ENCODE measurements around the gene KLC4. TPM values are rescaled to one million over a fixed set of nuclear protein-coding genes. Genes with fewer than 3 reads are reported as not detected.
A peak's percentile ranks its signal among the peaks of the same experiment; 100 is the strongest.

The KLC4 gene
- total RNA-seq, 1 donor from 2014 or later = 12.6 TPM

- Histone ChIP-seq H2AFZ (replicated peaks) (no peak overlapping the region), H3K4me2 (no peak overlapping the region), H3F3A (ENCODE audit: low read depth) (peaks cover 11% of the 10 kb centered on the region), H3K79me2 (ENCODE audit: low read depth) (peaks cover 18% of the 10 kb centered on the region), H4K20me1 (ENCODE audit: low read depth) (no peaks in the 10 kb centered on the region), H3K27ac (no peak overlapping the region), H3K36me3 (no peaks in the 10 kb centered on the region), H3K9ac (no peak overlapping the region), H3K4me1 (no peaks in the 10 kb centered on the region), H3K9me3 (ENCODE audit: low read depth) (no peaks in the 10 kb centered on the region), H3K4me3 (no peak overlapping the region), H3K27me3 (no peaks in the 10 kb centered on the region)
- Mint-ChIP-seq H3K27ac (no peak overlapping the region), H3K27me3 (ENCODE audit: insufficient read depth, low read depth) (peaks cover 14% of the 10 kb centered on the region), H3K9me3 (no peaks in the 10 kb centered on the region), H3K36me3 (peaks cover 26% of the 10 kb centered on the region), H3K4me3 (peak overlapping the region; percentile 70), H3K4me1 (peaks cover 27% of the 10 kb centered on the region)
- TF ChIP-seq EZH2 (IDR thresholded peaks at IDR 0.05) (no peak), EZH2phosphoT487 (IDR thresholded peaks at IDR 0.05) (no peak)
- TF ChIP-seq, protein P1, sequence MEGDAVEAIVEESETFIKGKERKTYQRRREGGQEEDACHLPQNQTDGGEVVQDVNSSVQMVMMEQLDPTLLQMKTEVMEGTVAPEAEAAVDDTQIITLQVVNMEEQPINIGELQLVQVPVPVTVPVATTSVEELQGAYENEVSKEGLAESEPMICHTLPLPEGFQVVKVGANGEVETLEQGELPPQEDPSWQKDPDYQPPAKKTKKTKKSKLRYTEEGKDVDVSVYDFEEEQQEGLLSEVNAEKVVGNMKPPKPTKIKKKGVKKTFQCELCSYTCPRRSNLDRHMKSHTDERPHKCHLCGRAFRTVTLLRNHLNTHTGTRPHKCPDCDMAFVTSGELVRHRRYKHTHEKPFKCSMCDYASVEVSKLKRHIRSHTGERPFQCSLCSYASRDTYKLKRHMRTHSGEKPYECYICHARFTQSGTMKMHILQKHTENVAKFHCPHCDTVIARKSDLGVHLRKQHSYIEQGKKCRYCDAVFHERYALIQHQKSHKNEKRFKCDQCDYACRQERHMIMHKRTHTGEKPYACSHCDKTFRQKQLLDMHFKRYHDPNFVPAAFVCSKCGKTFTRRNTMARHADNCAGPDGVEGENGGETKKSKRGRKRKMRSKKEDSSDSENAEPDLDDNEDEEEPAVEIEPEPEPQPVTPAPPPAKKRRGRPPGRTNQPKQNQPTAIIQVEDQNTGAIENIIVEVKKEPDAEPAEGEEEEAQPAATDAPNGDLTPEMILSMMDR (IDR thresholded peaks at IDR 0.05) = no peak
- no peak for DNase-seq (ENCODE audit: low spot score)
Observed at GRCh38 chr6:43050981-43051380, 8.4 kb upstream of the KLC4 start.

DNA sequence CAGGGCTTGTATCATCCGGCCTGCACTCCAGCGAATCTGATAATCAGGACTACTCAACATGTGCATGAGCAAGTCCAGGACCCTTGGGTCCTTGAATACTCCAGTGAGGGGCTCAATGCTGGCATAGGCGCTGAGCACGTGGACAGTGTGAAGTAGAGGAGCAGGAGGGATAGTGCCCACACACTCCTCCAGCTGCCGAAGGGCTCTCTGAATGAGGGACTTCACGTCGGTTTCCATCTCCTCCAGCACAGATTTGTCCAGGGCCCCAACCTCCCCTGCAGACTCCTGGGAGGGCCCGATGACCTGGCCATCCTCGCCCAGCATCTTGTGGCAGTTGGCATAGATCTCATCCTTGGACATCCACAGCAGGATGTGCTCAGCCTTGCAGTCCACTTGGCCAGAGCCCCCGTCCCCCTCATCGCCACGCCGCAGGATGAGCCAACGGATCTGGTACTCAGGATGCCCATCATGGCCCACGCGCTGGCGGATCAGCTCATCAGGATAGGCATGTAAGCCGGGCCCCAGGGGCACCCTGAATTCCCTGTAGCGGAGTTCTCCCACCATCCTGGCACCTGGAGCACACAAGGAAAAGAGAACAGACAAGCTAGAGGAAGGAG is 7.1 kb upstream of the KLC4 start:
- Histone ChIP-seq H2AFZ (replicated peaks) (no peak overlapping the region), H3K9me3 (ENCODE audit: low read depth) (no peaks in the 10 kb centered on the region), H3F3A (ENCODE audit: low read depth) (peaks cover 11% of the 10 kb centered on the region), H3K4me3 (peak overlapping the region; percentile 75), H3K27ac (no peak overlapping the region), H3K9ac (peak overlapping the region; percentile 73), H3K27me3 (no peaks in the 10 kb centered on the region), H3K4me1 (no peaks in the 10 kb centered on the region), H3K36me3 (no peaks in the 10 kb centered on the region), H4K20me1 (ENCODE audit: low read depth) (no peaks in the 10 kb centered on the region), H3K79me2 (ENCODE audit: low read depth) (peaks cover 19% of the 10 kb centered on the region), H3K4me2 (peak overlapping the region; percentile 88)
- Mint-ChIP-seq H3K27ac (peak overlapping the region; percentile 96), H3K27me3 (ENCODE audit: insufficient read depth, low read depth) (peaks cover 9% of the 10 kb centered on the region), H3K36me3 (peaks cover 19% of the 10 kb centered on the region), H3K9me3 (no peaks in the 10 kb centered on the region), H3K4me3 (peak overlapping the region; percentile 92), H3K4me1 (peaks cover 27% of the 10 kb centered on the region)
- no peak for DNase-seq (ENCODE audit: low spot score)
- TF ChIP-seq EZH2phosphoT487 (IDR thresholded peaks at IDR 0.05) (no peak), EZH2 (IDR thresholded peaks at IDR 0.05) (no peak)
- TF ChIP-seq, protein P1 (IDR thresholded peaks at IDR 0.05) = no peak

DNA sequence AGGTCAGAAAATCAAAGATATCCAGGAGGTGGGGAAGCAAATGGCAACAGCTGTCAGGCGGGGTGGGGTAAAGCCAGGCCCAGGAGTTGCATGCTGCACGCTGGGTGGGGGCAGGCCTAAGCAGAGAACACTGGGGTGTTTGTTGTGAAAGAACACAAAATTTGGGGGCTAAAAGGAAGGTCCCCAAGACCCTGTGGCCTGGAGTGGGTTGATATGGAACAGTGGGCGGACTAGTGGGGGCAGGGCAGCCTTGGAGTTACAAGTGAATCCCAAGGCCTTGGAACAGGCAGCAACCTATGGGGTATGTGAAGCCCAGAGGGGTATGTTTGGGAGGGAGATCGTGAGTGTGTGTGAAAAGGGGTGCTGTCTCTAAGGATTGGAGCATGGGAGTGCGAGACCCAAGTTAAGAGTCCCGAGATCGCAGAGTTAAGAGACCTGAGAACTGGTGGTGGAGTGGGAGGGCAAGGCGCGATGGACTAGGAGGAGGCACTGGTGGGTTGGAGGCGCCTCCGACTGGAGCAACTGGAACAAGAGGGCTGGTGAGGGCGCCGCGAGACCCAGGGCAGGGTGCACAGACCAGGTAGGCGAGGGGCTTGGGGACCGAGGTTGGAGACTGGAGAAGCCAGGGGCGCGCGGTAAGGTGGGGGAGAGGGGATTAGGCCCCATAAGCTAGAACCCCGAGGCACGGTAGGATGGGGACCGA is 6.4 kb upstream of the KLC4 start:
- peaks cover 9% of the 10 kb centered on the region for H3K27me3 Mint-ChIP-seq (ENCODE audit: insufficient read depth, low read depth)
- H3K36me3 Mint-ChIP-seq = peaks cover 19% of the 10 kb centered on the region
- Histone ChIP-seq H2AFZ (replicated peaks) (peak overlapping the region; percentile 73), H3K27me3 (no peaks in the 10 kb centered on the region), H3K36me3 (no peaks in the 10 kb centered on the region), H3K27ac (no peak overlapping the region), H3K4me2 (peak overlapping the region; percentile 88), H3F3A (ENCODE audit: low read depth) (peaks cover 11% of the 10 kb centered on the region), H4K20me1 (ENCODE audit: low read depth) (no peaks in the 10 kb centered on the region), H3K9me3 (ENCODE audit: low read depth) (no peaks in the 10 kb centered on the region), H3K79me2 (ENCODE audit: low read depth) (peaks cover 26% of the 10 kb centered on the region), H3K4me3 (peak overlapping the region; percentile 75), H3K9ac (peak overlapping the region; percentile 73), H3K4me1 (no peaks in the 10 kb centered on the region)
- peak overlapping the region; percentile 92 for H3K4me3 Mint-ChIP-seq
- TF ChIP-seq EZH2 (IDR thresholded peaks at IDR 0.05) (no peak), EZH2phosphoT487 (IDR thresholded peaks at IDR 0.05) (no peak)
- TF ChIP-seq, protein P1 (IDR thresholded peaks at IDR 0.05) = no peak
- peaks cover 28% of the 10 kb centered on the region for H3K4me1 Mint-ChIP-seq
- DNase-seq (ENCODE audit: low spot score) = no peak
- peak overlapping the region; percentile 96 for H3K27ac Mint-ChIP-seq
- no peaks in the 10 kb centered on the region for H3K9me3 Mint-ChIP-seq

Data from neural progenitor cell (in vitro differentiated cells).